H1 (cell line): ENCODE data around the gene TNFAIP8. TPM values are rescaled to one million over a fixed set of nuclear protein-coding genes. Genes with fewer than 3 reads are reported as not detected.

ENCODE experiments used
- CTCF ChIA-PET: fragments of 300-600 bp; sonication (Branson Sonifier 250); formaldehyde crosslinking; loops from one replicate; lab custom pipeline; 2021; ENCODE audit not compliant: partially characterized antibody; lab: Charles Lee
- POLR2A ChIA-PET: fragments of 300-600 bp; sonication (Branson Sonifier 250); formaldehyde crosslinking; loops from one replicate; lab custom pipeline; 2021; ENCODE audit warnings: inconsistent platforms; ENCODE audit not compliant: partially characterized antibody; lab: Charles Lee
- DNase-seq, 2 experiments: peaks; one replicate each; pipeline versions ENCODE4 v3.0.0 to v3.0.0-alpha.2; 2010 to 2022; ENCODE audit warnings: low spot score in 2 of 2, low read depth in 1 of 2, mixed read lengths in 1 of 2
- FAIRE-seq: peaks from 2 replicates; lab custom pipeline; 2011; peaks lifted over from hg19 to GRCh38; lab: Jason Lieb, UNC
- H2AFZ ChIP-seq: 2 replicates; pipeline ENCODE4 v1.8.1; 2012; ENCODE audit warnings: low read length, inconsistent platforms
- H2AK5ac ChIP-seq: 2 replicates; pipeline ENCODE4 v1.6.1; 2013; ENCODE audit warnings: low read depth, low read length
- H2BK120ac ChIP-seq: replicated peaks from 2 replicates; pipeline ENCODE3; 2013; ENCODE audit warnings: low read depth, low read length, inconsistent platforms
- H2BK12ac ChIP-seq: 2 replicates; pipeline ENCODE4 v1.6.1; 2013; ENCODE audit warnings: low read depth, low read length
- H2BK15ac ChIP-seq: 2 replicates; pipeline ENCODE4 v1.6.1; 2013; ENCODE audit warnings: low read length
- H2BK20ac ChIP-seq: 2 replicates; pipeline ENCODE4 v1.6.1; 2013; ENCODE audit warnings: low read length
- H2BK5ac ChIP-seq: 2 replicates; pipeline ENCODE4 v1.6.1; 2013; ENCODE audit warnings: low read depth, low read length
- H3K14ac ChIP-seq: 2 replicates; pipeline ENCODE4 v1.6.1; 2013; ENCODE audit warnings: inconsistent platforms; ENCODE audit not compliant: insufficient read length
- H3K18ac ChIP-seq: 2 replicates; pipeline ENCODE4 v1.6.1; 2013; ENCODE audit warnings: low read length; ENCODE audit errors: extremely low read depth
- H3K23ac ChIP-seq: 2 replicates; pipeline ENCODE4 v1.6.1; 2013; ENCODE audit warnings: inconsistent platforms; ENCODE audit not compliant: insufficient read length
- H3K23me2 ChIP-seq: 2 replicates; pipeline ENCODE4 v1.6.1; 2013; ENCODE audit warnings: low read depth, low read length
- H3K27ac ChIP-seq: 2 replicates; pipeline ENCODE4 v1.6.1; 2011; ENCODE audit warnings: low read depth, low read length, inconsistent platforms
- H3K27me3 ChIP-seq, 4 experiments: replicated peaks in 1 of 4; 1 replicate in 1 of 4; 2 replicates in 3 of 4; pipeline versions ENCODE4 v1.6.1 to v1.8.1; 2011 to 2013; ENCODE audit warnings: low read length in 3 of 4, mild to moderate bottlenecking in 3 of 4, inconsistent platforms in 2 of 4, mixed read lengths in 2 of 4, moderate library complexity in 1 of 4; ENCODE audit not compliant: control insufficient read depth in 3 of 4, insufficient read depth in 3 of 4; ENCODE audit errors: extremely low read depth in 1 of 4
- H3K36me3 ChIP-seq, 4 experiments: 2 replicates each; pipeline versions ENCODE4 v1.6.1 to v1.8.1; 2011 to 2013; ENCODE audit warnings: mild to moderate bottlenecking in 4 of 4, low read length in 3 of 4, moderate library complexity in 2 of 4, control low read depth in 1 of 4, inconsistent platforms in 1 of 4; ENCODE audit not compliant: insufficient read depth in 4 of 4, control insufficient read depth in 2 of 4
- H3K4ac ChIP-seq: replicated peaks from 2 replicates; pipeline ENCODE3; 2013; ENCODE audit warnings: low read length, low read depth, mixed read lengths, inconsistent platforms; ENCODE audit not compliant: insufficient read length
- H3K4me1 ChIP-seq, 4 experiments: replicated peaks in 1 of 4; 1 replicate in 1 of 4; 2 replicates in 3 of 4; pipeline versions ENCODE4 v1.6.1 to v1.8.1; 2011 to 2013; ENCODE audit warnings: low read length in 3 of 4, inconsistent platforms in 2 of 4, mixed read lengths in 1 of 4; ENCODE audit not compliant: insufficient read depth in 4 of 4, control insufficient read depth in 3 of 4
- H3K4me2 ChIP-seq, 2 experiments: 2 replicates each; pipeline versions ENCODE4 v1.6.1 to v1.8.1; 2011 to 2013; ENCODE audit warnings: low read depth in 2 of 2, low read length in 2 of 2, control low read depth in 1 of 2, inconsistent platforms in 1 of 2, mild to moderate bottlenecking in 1 of 2; ENCODE audit not compliant: insufficient read depth in 1 of 2
- H3K4me3 ChIP-seq, 4 experiments: fragments of 200-600, 300-600 bp in 1 of 4; sonication (generic), shearing (Covaris generic), sonication (Bioruptor Twin) in 1 of 4; 2 replicates each; pipeline versions ENCODE4 v1.5.1 to v1.8.1; 2011 to 2016; ENCODE audit warnings: low read length in 4 of 4, low read depth in 3 of 4, control low read depth in 2 of 4, inconsistent platforms in 2 of 4, mild to moderate bottlenecking in 2 of 4, mixed read lengths in 1 of 4, moderate library complexity in 1 of 4; ENCODE audit not compliant: insufficient read depth in 2 of 4; ENCODE audit errors: extremely low read depth in 1 of 4
- H3K56ac ChIP-seq: replicated peaks from 2 replicates; pipeline ENCODE3; 2013; ENCODE audit warnings: low read depth, mild to moderate bottlenecking, mixed read lengths, low read length, inconsistent platforms; ENCODE audit not compliant: insufficient read length
- H3K79me1 ChIP-seq: 2 replicates; pipeline ENCODE4 v1.6.1; 2013; ENCODE audit warnings: low read depth, low read length, control low read depth
- H3K79me2 ChIP-seq, 2 experiments: 2 replicates each; pipeline versions ENCODE4 v1.6.1 to v1.8.1; 2012 to 2013; ENCODE audit warnings: low read length in 2 of 2, mild to moderate bottlenecking in 2 of 2, inconsistent platforms in 1 of 2; ENCODE audit not compliant: insufficient read depth in 2 of 2, control insufficient read depth in 1 of 2
- H3K9ac ChIP-seq, 4 experiments: replicated peaks in 1 of 4; 1 replicate in 1 of 4; 2 replicates in 3 of 4; pipeline versions ENCODE4 v1.6.1 to v1.8.1; 2011 to 2013; ENCODE audit warnings: low read depth in 3 of 4, low read length in 3 of 4, control low read depth in 2 of 4, mild to moderate bottlenecking in 2 of 4, moderate library complexity in 2 of 4, inconsistent platforms in 1 of 4; ENCODE audit errors: extremely low read depth in 1 of 4
- H3K9me3 ChIP-seq, 2 experiments: 2 replicates each; pipeline versions ENCODE4 v1.6.1 to v1.8.1; 2012 to 2013; ENCODE audit warnings: mild to moderate bottlenecking in 2 of 2, moderate library complexity in 2 of 2, control low read depth in 1 of 2, inconsistent platforms in 1 of 2, low read depth in 1 of 2, low read length in 1 of 2, mixed read lengths in 1 of 2; ENCODE audit not compliant: insufficient read depth in 2 of 2
- H4K20me1 ChIP-seq, 2 experiments: replicated peaks in 1 of 2; 2 replicates each; pipeline versions ENCODE3 to v1.8.1; 2011 to 2013; ENCODE audit warnings: inconsistent platforms in 2 of 2, low read length in 2 of 2, mild to moderate bottlenecking in 1 of 2; ENCODE audit not compliant: insufficient read depth in 2 of 2, control insufficient read depth in 1 of 2
- H4K5ac ChIP-seq: 2 replicates; pipeline ENCODE4 v1.6.1; 2013; ENCODE audit warnings: low read length, low read depth, mixed read lengths, inconsistent platforms; ENCODE audit not compliant: insufficient read length
- H4K8ac ChIP-seq: 2 replicates; pipeline ENCODE4 v1.8.0; 2013; ENCODE audit warnings: mild to moderate bottlenecking, moderate library complexity, low read length, inconsistent platforms; ENCODE audit not compliant: insufficient read depth; ENCODE audit errors: extremely low read depth
- H4K91ac ChIP-seq: replicated peaks from 2 replicates; pipeline ENCODE3; 2013; ENCODE audit warnings: low read length, mixed read lengths, inconsistent platforms; ENCODE audit not compliant: insufficient read length
- CBX5 ChIP-seq: fragments of 300-800, 300-1000 bp; sonication (generic); IDR thresholded peaks from 2 replicates; pipeline ENCODE4 v1.7.1; 2016; ENCODE audit warnings: antibody characterized with exemption, low read length, low read depth
- CHD1 ChIP-seq: IDR thresholded peaks from 2 replicates; pipeline ENCODE4 v1.6.1; 2012; ENCODE audit warnings: low read depth, low read length, improper control_type of control experiment
- FOSL1 ChIP-seq: IDR thresholded peaks from 2 replicates; pipeline ENCODE4 v1.6.1; 2011; ENCODE audit warnings: mild to moderate bottlenecking, low read depth, low read length, moderate library complexity; ENCODE audit not compliant: insufficient read depth
- POLR2AphosphoS5 ChIP-seq: IDR thresholded peaks from 2 replicates; pipeline ENCODE4 v1.6.1; 2011; ENCODE audit warnings: low read depth, low read length
- POU5F1 ChIP-seq: IDR thresholded peaks from 2 replicates; pipeline ENCODE4 v1.6.1; 2011; ENCODE audit warnings: low read depth, mild to moderate bottlenecking, low read length, moderate library complexity
- RBBP5 ChIP-seq: IDR thresholded peaks from 2 replicates; pipeline ENCODE4 v1.7.1; 2012; ENCODE audit warnings: low read depth, mild to moderate bottlenecking, inconsistent platforms, low read length, moderate library complexity, borderline replicate concordance
- RXRA ChIP-seq: IDR thresholded peaks from 2 replicates; pipeline ENCODE4 v1.6.1; 2011; ENCODE audit warnings: low read depth, mild to moderate bottlenecking, low read length, moderate library complexity; ENCODE audit not compliant: insufficient read depth
- WGBS, 2 experiments: shearing (Covaris generic) in 1 of 2; methylation state at CpG; one replicate each; pipeline versions ENCODE4 v1.1.6 to v1.1.7; 2013 to 2015; ENCODE audit warnings: low lambda C conversion rate in 2 of 2, mixed read lengths in 2 of 2, inconsistent platforms in 1 of 2, low coverage in 1 of 2, missing lambda C conversion rate in 1 of 2; ENCODE audit not compliant: insufficient replicate concordance in 2 of 2, insufficient coverage in 1 of 2, insufficient read length in 1 of 2; ENCODE audit errors: extremely low coverage in 1 of 2, missing lambda C conversion rate in 1 of 2; 5-methylcytosine and 5-hydroxymethylcytosine counted together
- polyA plus RNA-seq, 7 experiments: library from polyadenylated mRNA; depleted of rRNA in 3 of 7; stranded (reverse) in 5 of 7; unstranded in 2 of 7; fragments of >200 nt in 5 of 7; fragments of 200-250 nt in 2 of 7; gene quantifications; 1 replicate in 5 of 7; 2 replicates in 1 of 7; 4 replicates in 1 of 7; pipeline versions ENCODE4 v1.2.1 to v1.2.3, GENCODE V29; 2011 to 2013; ENCODE audit warnings: missing spikeins in 2 of 7, mixed read lengths in 2 of 7
- total RNA-seq: library from RNA; stranded (reverse); fragmentation: NEBNext Ultra II Directional; extraction: Animal tissue kit (Norgen Biotek cat#: 25700); gene quantifications from 2 replicates; pipeline ENCODE4 v1.2.1, GENCODE V29; 2021
- TF ChIP-seq, protein P1 (sequence below): IDR thresholded peaks from 2 replicates; pipeline ENCODE4 v1.6.1; 2012; ENCODE audit warnings: inconsistent platforms
- TF ChIP-seq, protein P2 (sequence below): IDR thresholded peaks from 2 replicates; pipeline ENCODE4 v1.6.1; 2012; ENCODE audit warnings: inconsistent platforms
- TF ChIP-seq, protein P3 (sequence below): IDR thresholded peaks from 2 replicates; pipeline ENCODE4 v1.6.1; 2011; ENCODE audit warnings: low read length, improper control_type of control experiment

TNFAIP8 gene
- total and polyA plus RNA-seq, 2 of the 8 experiments (the other 6 are each of a cell fraction or from before 2014, with no cell fraction given), result 12.4 to 19.3 TPM

DNA sequence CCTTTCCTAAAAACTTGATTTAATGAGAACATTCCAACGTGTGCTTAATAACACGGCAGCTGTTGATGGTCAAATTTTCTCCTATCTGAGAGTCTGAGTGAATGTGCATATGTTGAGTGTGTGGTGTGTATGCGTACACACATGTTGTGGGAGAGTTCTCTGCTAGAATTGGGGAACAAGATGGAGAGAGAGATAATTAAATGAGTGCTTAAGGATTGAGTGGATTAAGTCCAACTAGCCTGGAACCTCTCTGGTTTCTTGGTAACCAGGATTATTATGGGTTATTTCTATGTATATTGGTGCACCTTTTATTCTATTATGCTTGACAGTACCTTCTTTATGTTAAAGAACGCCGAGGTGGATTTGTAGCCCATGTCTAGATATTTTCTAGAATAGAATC is 36.4 kb upstream of the TNFAIP8 start:
- Histone ChIP-seq H3K27ac (no peak overlapping the region), H4K5ac (no peak overlapping the region), H3K23me2 (peaks cover 3% of the 10 kb centered on the region; the same call in 1 of the 2 replicates), H3K27me3 (no peaks in the 10 kb centered on the region), H3K56ac (no peak overlapping the region), H2BK20ac (no peak overlapping the region), H3K4me1 (peaks cover 0 to 10% (median 4%) of the 10 kb centered on the region in 4 experiments; a peak in 5 of 7 replicates), H2AFZ (no peak overlapping the region), H4K20me1 (no peaks in the 10 kb centered on the region), H4K91ac (no peak overlapping the region), H3K9ac (no peak overlapping the region), H2AK5ac (no peak overlapping the region), H2BK12ac (no peak overlapping the region), H3K9me3 (no peaks in the 10 kb centered on the region), H3K4me3 (no peak overlapping the region), H3K4me2 (no peak overlapping the region), H3K36me3 (no peaks in the 10 kb centered on the region), H2BK120ac (no peak overlapping the region), H3K4ac (no peak overlapping the region), H3K18ac (no peak overlapping the region), H3K79me1 (no peaks in the 10 kb centered on the region; the same call in 1 of the 2 replicates), H3K23ac (no peak overlapping the region), H3K14ac (no peak overlapping the region), H3K79me2 (peaks cover 3% of the 10 kb centered on the region in 2 experiments; a peak in 1 of 4 replicates), H2BK5ac (no peak overlapping the region), H4K8ac (no peak overlapping the region), H2BK15ac (no peak overlapping the region)
- CTCF ChIA-PET, result no interaction called here
- FAIRE-seq (no peak), DNase-seq (no peak)
- 94% methylated on average over 5 of the region's 5 CpGs; no CpG with 5 or more reads in 1 of the 2 experiments for WGBS, 2 experiments
- POLR2A ChIA-PET, result no interaction called here
- TF ChIP-seq POLR2AphosphoS5 (no peak), FOSL1 (no peak), RBBP5 (no peak), CBX5 (no peak), POU5F1 (no peak), CHD1 (no peak), RXRA (no peak)
- TF ChIP-seq, protein P1, sequence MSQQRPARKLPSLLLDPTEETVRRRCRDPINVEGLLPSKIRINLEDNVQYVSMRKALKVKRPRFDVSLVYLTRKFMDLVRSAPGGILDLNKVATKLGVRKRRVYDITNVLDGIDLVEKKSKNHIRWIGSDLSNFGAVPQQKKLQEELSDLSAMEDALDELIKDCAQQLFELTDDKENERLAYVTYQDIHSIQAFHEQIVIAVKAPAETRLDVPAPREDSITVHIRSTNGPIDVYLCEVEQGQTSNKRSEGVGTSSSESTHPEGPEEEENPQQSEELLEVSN, result no peak
- TF ChIP-seq, protein P2, sequence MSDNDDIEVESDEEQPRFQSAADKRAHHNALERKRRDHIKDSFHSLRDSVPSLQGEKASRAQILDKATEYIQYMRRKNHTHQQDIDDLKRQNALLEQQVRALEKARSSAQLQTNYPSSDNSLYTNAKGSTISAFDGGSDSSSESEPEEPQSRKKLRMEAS, result no peak
- TF ChIP-seq, protein P3, sequence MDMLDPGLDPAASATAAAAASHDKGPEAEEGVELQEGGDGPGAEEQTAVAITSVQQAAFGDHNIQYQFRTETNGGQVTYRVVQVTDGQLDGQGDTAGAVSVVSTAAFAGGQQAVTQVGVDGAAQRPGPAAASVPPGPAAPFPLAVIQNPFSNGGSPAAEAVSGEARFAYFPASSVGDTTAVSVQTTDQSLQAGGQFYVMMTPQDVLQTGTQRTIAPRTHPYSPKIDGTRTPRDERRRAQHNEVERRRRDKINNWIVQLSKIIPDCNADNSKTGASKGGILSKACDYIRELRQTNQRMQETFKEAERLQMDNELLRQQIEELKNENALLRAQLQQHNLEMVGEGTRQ, result no peak
